OCI-LY3 (cell line): ENCODE results near the gene OR5K1.

Experiments
- H2AFZ ChIP-seq: fragments of 200-600, 300-600 bp; shearing (Covaris generic); 2 replicates; pipeline ENCODE4 v1.6.0; 2014; ENCODE audit warnings: antibody characterized with exemption, low read depth, low read length
- H3K27ac ChIP-seq: fragments of 200-600, 300-600 bp; sonication (generic); 2 replicates; pipeline ENCODE4 v1.5.1; 2014; ENCODE audit warnings: mild to moderate bottlenecking, low read length, moderate library complexity, mixed read lengths
- H3K27me3 ChIP-seq: fragments of 200-600, 300-600 bp; sonication (generic); 2 replicates; pipeline ENCODE4 v1.6.1; 2014; ENCODE audit warnings: low read depth, low read length, mixed read lengths
- H3K36me3 ChIP-seq: fragments of 200-600, 300-600 bp; sonication (generic); replicated peaks from 2 replicates; pipeline ENCODE3; 2014; ENCODE audit warnings: low read depth, low read length, mixed read lengths
- H3K4me1 ChIP-seq: fragments of 300-600, 200-600 bp; sonication (generic); 2 replicates; pipeline ENCODE4 v1.6.1; 2014; ENCODE audit warnings: low read length, mixed read lengths
- H3K4me2 ChIP-seq: fragments of 200-600, 300-600 bp; sonication (generic); 2 replicates; pipeline ENCODE4 v1.6.1; 2014; ENCODE audit warnings: low read length, mixed read lengths
- H3K4me3 ChIP-seq: fragments of 300-600, 200-600 bp; sonication (generic); 2 replicates; pipeline ENCODE4 v1.5.1; 2014; ENCODE audit warnings: antibody characterized with exemption, mild to moderate bottlenecking, low read length, moderate library complexity
- H3K79me2 ChIP-seq: fragments of 300-600, 200-600 bp; shearing (Covaris generic); 2 replicates; pipeline ENCODE4 v1.6.1; 2014; ENCODE audit warnings: mild to moderate bottlenecking, low read length, mixed read lengths
- H3K9ac ChIP-seq: fragments of 300-600, 200-600 bp; shearing (Covaris generic); 2 replicates; pipeline ENCODE4 v1.6.0; 2014; ENCODE audit warnings: mild to moderate bottlenecking, low read length, moderate library complexity
- H3K9me3 ChIP-seq: fragments of 200-600, 300-600 bp; shearing (Covaris generic); 2 replicates; pipeline ENCODE4 v1.6.1; 2014; ENCODE audit warnings: low read length, mixed read lengths; ENCODE audit not compliant: insufficient read depth
- H4K20me1 ChIP-seq: fragments of 200-600, 300-600 bp; sonication (generic); 2 replicates; pipeline ENCODE4 v1.6.1; 2016; ENCODE audit warnings: low read length, mixed read lengths; ENCODE audit not compliant: insufficient read depth
- EZH2phosphoT487 ChIP-seq: fragments of 200-600 bp; shearing (Covaris generic); IDR thresholded peaks from 2 replicates; pipeline ENCODE4 v1.6.1; 2018; ENCODE audit warnings: antibody characterized with exemption, mixed run types, low read depth
- TF ChIP-seq, protein P1 (sequence below): fragments of 200-600, 300-600 bp; sonication (generic); IDR thresholded peaks from 2 replicates; pipeline ENCODE4 v1.5.1; 2014; ENCODE audit warnings: antibody characterized with exemption, low read length, low read depth

OR5K1 gene

DNA sequence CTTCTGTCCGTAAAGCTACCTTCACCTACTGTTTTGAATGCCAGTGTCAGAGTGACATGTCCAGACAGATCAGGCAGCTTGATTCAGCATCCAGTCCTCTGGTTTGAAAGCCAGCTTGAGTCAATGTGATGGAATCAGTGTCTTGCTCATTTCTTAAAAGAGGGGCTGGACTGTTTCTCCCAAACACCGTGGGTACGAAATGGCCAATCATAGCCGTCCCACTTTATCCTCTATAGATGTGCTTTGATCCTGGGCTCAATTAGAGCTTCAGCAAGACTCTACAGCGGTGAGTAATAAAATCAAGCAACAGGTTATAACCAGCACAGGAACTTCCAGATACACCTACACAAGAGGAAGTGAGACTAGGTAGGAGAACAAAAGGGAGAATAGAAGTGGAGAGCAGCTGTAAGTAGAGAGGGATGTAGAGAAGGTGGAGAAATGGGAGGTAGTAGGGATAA lies 17.0 kb upstream of the OR5K1 start:
- Histone ChIP-seq H2AFZ (no peak overlapping the region), H3K36me3 (no peaks in the 10 kb centered on the region), H3K9me3 (no peaks in the 10 kb centered on the region), H3K4me3 (no peak overlapping the region), H3K27me3 (no peaks in the 10 kb centered on the region), H3K27ac (no peak overlapping the region), H3K79me2 (no peaks in the 10 kb centered on the region), H3K9ac (no peak overlapping the region), H3K4me1 (peaks cover 10% of the 10 kb centered on the region; the same call in 1 of the 2 replicates), H4K20me1 (no peaks in the 10 kb centered on the region), H3K4me2 (no peak overlapping the region)
- TF ChIP-seq, protein P1, sequence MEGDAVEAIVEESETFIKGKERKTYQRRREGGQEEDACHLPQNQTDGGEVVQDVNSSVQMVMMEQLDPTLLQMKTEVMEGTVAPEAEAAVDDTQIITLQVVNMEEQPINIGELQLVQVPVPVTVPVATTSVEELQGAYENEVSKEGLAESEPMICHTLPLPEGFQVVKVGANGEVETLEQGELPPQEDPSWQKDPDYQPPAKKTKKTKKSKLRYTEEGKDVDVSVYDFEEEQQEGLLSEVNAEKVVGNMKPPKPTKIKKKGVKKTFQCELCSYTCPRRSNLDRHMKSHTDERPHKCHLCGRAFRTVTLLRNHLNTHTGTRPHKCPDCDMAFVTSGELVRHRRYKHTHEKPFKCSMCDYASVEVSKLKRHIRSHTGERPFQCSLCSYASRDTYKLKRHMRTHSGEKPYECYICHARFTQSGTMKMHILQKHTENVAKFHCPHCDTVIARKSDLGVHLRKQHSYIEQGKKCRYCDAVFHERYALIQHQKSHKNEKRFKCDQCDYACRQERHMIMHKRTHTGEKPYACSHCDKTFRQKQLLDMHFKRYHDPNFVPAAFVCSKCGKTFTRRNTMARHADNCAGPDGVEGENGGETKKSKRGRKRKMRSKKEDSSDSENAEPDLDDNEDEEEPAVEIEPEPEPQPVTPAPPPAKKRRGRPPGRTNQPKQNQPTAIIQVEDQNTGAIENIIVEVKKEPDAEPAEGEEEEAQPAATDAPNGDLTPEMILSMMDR = no peak
- no peak for TF ChIP-seq EZH2phosphoT487

DNA sequence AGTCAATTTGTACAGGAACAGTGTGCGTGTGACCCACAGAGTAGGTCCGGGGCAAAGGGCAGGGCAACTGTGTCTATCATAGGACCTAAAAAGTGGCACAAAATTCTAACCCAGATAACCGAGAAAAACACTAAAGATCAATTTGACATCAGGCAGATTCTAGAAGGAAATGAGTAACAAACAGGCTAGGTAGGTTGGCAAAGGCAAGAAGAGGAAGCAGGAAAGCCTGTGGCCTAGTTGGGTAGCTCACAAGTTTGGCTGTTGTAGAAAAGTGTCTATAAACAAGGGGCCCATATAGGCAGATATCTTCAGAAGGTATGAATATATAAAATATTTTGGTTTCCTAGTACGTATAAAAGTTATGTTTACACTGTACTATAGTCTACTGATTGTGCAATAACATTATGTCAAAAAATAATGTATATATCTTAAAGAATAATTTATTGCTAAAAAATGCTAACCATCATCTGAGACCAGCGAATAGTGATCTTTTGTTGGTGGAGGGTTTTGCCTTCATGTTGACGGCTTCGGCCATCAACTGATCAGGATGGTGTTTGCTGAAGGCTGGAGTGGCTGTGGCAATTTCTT lies 13.3 kb upstream of the OR5K1 start:
- no peak overlapping the region for H3K4me2 ChIP-seq
- no peak overlapping the region for H3K9ac ChIP-seq
- TF ChIP-seq, protein P1 = no peak
- TF ChIP-seq EZH2phosphoT487 = no peak
- H3K27ac ChIP-seq = no peak overlapping the region
- no peaks in the 10 kb centered on the region for H3K9me3 ChIP-seq
- no peaks in the 10 kb centered on the region for H3K27me3 ChIP-seq
- H4K20me1 ChIP-seq = no peaks in the 10 kb centered on the region
- no peaks in the 10 kb centered on the region for H3K79me2 ChIP-seq
- H3K36me3 ChIP-seq = no peaks in the 10 kb centered on the region
- peaks cover 10% of the 10 kb centered on the region; the same call in 1 of the 2 replicates for H3K4me1 ChIP-seq
- H2AFZ ChIP-seq = no peak overlapping the region
- H3K4me3 ChIP-seq = no peak overlapping the region

DNA sequence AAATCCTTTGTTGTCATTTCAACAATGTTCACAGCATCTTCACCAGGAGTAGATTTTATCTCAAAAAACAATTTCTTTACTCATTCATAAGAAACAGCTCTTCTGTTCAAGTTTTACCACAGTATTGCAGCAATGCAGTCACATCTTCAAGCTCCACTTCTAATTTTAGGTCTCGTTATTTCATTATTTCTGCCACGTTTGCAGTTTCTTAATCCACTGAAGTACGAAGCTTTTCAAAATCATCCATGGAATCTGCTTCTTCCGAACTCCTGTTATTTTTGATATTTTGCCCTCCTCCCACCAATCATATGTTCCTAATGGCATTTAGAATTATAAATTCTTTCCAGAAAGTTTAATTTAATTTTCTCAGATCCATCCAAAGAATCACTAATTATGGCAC lies 12.6 kb upstream of the OR5K1 start:
- H3K4me2 ChIP-seq = no peak overlapping the region
- no peak overlapping the region for H3K27ac ChIP-seq
- no peak overlapping the region for H3K4me3 ChIP-seq

DNA sequence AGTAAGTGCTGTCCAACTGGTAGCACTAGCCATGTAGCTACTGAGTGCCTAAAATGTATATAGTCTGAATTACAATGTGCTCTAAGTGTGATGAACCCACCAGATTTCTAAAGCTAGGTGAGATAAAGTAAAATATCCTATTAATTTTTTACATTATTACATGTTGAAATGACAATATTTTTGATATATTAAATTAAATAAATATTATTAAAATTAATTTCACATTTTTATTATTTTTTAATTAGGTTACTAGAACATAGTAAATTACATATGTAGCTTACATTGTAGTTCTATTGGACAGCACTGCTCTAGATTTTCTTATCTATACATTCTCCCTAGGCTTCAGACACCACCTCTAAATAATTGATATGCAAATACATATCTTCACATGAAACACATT lies 9.2 kb upstream of the OR5K1 start:
- H3K4me2 ChIP-seq = no peak overlapping the region
- no peak overlapping the region for H3K27ac ChIP-seq
- H3K4me3 ChIP-seq = no peak overlapping the region
- H3K9me3 ChIP-seq = no peaks in the 10 kb centered on the region
- H3K4me1 ChIP-seq = no peaks in the 10 kb centered on the region
- H2AFZ ChIP-seq = no peak overlapping the region
- H3K36me3 ChIP-seq = no peaks in the 10 kb centered on the region
- no peak overlapping the region for H3K9ac ChIP-seq
- H4K20me1 ChIP-seq = no peaks in the 10 kb centered on the region
- no peak for TF ChIP-seq EZH2phosphoT487
- no peaks in the 10 kb centered on the region for H3K27me3 ChIP-seq
- no peaks in the 10 kb centered on the region for H3K79me2 ChIP-seq

More for the DNA sequence above, 12.6 kb upstream of the OR5K1 start:
- Histone ChIP-seq H3K36me3 (no peaks in the 10 kb centered on the region), H3K9me3 (no peaks in the 10 kb centered on the region), H2AFZ (no peak overlapping the region), H4K20me1 (no peaks in the 10 kb centered on the region), H3K4me1 (peaks cover 10% of the 10 kb centered on the region; the same call in 1 of the 2 replicates), H3K9ac (no peak overlapping the region), H3K27me3 (no peaks in the 10 kb centered on the region), H3K79me2 (no peaks in the 10 kb centered on the region)
- no peak for TF ChIP-seq EZH2phosphoT487
- TF ChIP-seq, protein P1 = no peak
